Karpas-422 (cell line): ENCODE results near the gene GPR32. TPM values are rescaled to one million over a fixed set of nuclear protein-coding genes. Genes with fewer than 3 reads are reported as not detected.
"Not testable (repeated sequence)": the region's sequence is repeated elsewhere in the genome, so short reads cannot be mapped to it uniquely, and the experiment has no call there.

Experiments
- DNase-seq: peaks from one replicate; pipeline ENCODE4 v3.0.0-alpha.2; 2015
- H2AFZ ChIP-seq: fragments of 200-600 bp; sonication (generic); 2 replicates; pipeline ENCODE4 v1.6.1; 2014; ENCODE audit warnings: antibody characterized with exemption, low read length, mixed read lengths
- H3K27ac ChIP-seq: fragments of 200-600 bp; sonication (generic); 2 replicates; pipeline ENCODE4 v1.5.1; 2014; ENCODE audit warnings: mild to moderate bottlenecking, low read length, moderate library complexity
- H3K27me3 ChIP-seq: fragments of 200-600 bp; sonication (generic); 2 replicates; pipeline ENCODE4 v1.6.1; 2014; ENCODE audit warnings: low read length, mixed read lengths
- H3K36me3 ChIP-seq: fragments of 200-600 bp; sonication (generic); 2 replicates; pipeline ENCODE4 v1.6.1; 2014; ENCODE audit warnings: low read length, mixed read lengths; ENCODE audit not compliant: insufficient read depth
- H3K4me1 ChIP-seq: fragments of 200-600 bp; sonication (generic); 2 replicates; pipeline ENCODE4 v1.6.1; 2014; ENCODE audit warnings: mild to moderate bottlenecking, low read length, mixed read lengths
- H3K4me2 ChIP-seq: fragments of 200-600 bp; sonication (generic); 2 replicates; pipeline ENCODE4 v1.6.1; 2014; ENCODE audit warnings: low read length, low read depth, mild to moderate bottlenecking; ENCODE audit not compliant: poor library complexity, severe bottlenecking
- H3K4me3 ChIP-seq: fragments of 200-600 bp; sonication (generic); 2 replicates; pipeline ENCODE4 v1.5.1; 2014; ENCODE audit warnings: mild to moderate bottlenecking, antibody characterized with exemption, low read length, mixed read lengths
- H3K79me2 ChIP-seq: fragments of 200-600 bp; sonication (generic); 2 replicates; pipeline ENCODE4 v1.6.1; 2014; ENCODE audit warnings: mild to moderate bottlenecking, low read length, mixed read lengths
- H3K9ac ChIP-seq: fragments of 200-600 bp; sonication (generic); 2 replicates; pipeline ENCODE4 v1.6.0; 2014; ENCODE audit warnings: low read length
- H3K9me2 ChIP-seq: fragments of 200-600 bp; sonication (generic), shearing (Covaris generic); replicated peaks from 2 replicates; pipeline ENCODE4 v1.6.0; 2014; ENCODE audit warnings: mild to moderate bottlenecking, low read length, moderate library complexity; ENCODE audit not compliant: insufficient read depth
- H3K9me3 ChIP-seq: fragments of 300-700, 200-600 bp; sonication (generic); 2 replicates; pipeline ENCODE4 v1.6.1; 2014; ENCODE audit warnings: low read length, mixed read lengths
- H4K20me1 ChIP-seq: fragments of 200-600 bp; sonication (generic); 2 replicates; pipeline ENCODE4 v1.6.1; 2014; ENCODE audit warnings: mild to moderate bottlenecking, antibody characterized with exemption, low read length, low read depth; ENCODE audit not compliant: insufficient read depth
- total RNA-seq: library from RNA; depleted of rRNA; stranded (reverse); fragments of >200 nt; shearing (Covaris generic); gene quantifications from 2 replicates; pipeline ENCODE4 v1.2.3, GENCODE V29; 2014; ENCODE audit warnings: low replicate concordance

GPR32 gene
- total RNA-seq, 1 experiment from 2014 or later = not detected

DNA sequence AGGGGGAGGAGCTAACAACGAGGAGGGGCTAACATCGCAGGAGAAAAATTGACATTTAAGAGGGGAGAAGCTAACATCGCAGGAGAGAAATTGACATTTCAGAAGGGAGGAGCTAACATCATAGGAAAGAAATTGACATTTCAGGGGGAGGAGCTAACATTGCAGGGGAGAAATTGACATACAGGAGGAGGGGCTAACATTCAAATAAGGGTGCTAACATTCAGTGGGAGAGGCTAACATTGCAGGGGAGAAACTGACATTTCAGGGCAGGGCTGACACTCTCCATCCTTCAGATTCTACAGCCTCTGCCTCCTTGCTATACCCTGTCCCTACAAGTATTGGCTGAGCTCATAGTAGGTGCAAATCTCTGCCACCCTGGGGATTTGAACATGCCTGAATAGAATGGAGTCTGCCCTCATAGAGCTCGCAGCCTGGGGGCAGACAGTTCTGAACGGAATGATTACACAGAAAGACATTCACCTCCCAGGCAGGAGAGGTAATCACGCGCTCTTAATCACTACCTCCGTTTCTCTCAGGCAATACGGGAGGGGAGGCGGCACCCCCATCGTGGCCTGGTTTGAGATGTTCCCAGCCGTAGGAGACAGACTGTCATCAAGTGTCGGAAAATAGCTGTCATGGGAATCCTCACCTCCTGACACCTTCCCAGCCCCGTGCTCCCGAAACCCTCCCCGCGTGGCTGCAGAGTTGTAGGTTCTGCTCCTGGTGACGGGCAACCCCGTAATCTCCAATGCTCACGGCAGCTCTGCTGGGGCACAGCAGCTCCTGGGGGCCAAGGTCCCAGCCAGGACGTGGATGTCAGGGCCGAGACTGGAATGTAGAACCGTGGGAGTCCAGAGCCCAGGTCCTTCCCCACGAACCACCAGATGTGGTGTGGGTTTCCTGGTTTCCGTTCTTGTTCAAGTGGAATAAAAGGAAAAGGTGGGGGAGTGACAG, 9.5 kb downstream of the GPR32 start:
- Histone ChIP-seq H3K9ac (no peak overlapping the region), H3K4me1 (no peaks in the 10 kb centered on the region), H3K36me3 (no peaks in the 10 kb centered on the region), H3K27me3 (no peaks in the 10 kb centered on the region), H3K4me3 (no peak overlapping the region), H3K27ac (no peak overlapping the region), H2AFZ (no peak overlapping the region), H3K4me2 (no peak overlapping the region), H3K79me2 (no peaks in the 10 kb centered on the region), H3K9me2 (no peaks in the 10 kb centered on the region), H3K9me3 (no peaks in the 10 kb centered on the region), H4K20me1 (0 out of 2 replicates have a peak, but pooled peaks cover 6% of the 10 kb centered on the region)
- DNase-seq = no peak

DNA sequence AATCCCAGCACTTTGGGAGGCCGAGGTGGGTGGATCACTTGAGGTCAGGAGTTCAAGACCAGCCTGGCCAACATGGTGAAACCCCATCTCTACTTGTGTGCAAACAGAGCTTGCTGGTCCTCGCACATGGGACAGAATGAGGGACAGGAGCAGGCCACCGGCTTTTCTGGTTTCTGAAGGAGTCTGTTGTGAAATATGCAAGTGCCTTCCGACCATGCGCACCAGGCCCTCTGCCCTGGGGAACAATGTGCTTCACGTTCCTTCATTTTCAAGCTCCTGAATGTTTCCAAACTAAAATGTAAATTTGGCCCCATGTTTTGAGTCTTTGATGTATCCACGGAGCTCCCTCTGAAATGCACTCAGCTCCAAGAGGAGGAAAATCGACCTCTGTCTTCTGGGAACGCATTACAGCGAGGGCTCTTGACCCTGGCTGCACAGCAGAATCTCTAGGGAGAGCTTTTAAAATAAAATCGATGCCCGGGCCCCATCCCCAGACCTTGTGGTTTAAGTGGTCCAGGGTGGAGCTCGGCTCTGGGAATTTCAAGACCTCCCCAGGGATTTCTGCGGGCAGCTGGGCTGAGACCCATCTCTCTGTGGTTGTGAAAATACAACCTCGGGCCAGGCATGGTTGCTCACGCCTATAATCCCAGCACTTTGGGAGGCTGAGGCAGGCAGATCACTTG, 10.6 kb downstream of the GPR32 start:
- no peak overlapping the region for H3K4me3 ChIP-seq
- H3K27me3 ChIP-seq = no peaks in the 10 kb centered on the region
- DNase-seq = no peak
- no peaks in the 10 kb centered on the region for H3K4me1 ChIP-seq
- no peak overlapping the region for H3K4me2 ChIP-seq
- no peaks in the 10 kb centered on the region for H3K9me2 ChIP-seq
- no peaks in the 10 kb centered on the region for H3K36me3 ChIP-seq
- no peaks in the 10 kb centered on the region for H3K9me3 ChIP-seq
- H4K20me1 ChIP-seq = 0 out of 2 replicates have a peak, but pooled peaks cover 6% of the 10 kb centered on the region
- no peak overlapping the region for H2AFZ ChIP-seq
- H3K79me2 ChIP-seq = no peaks in the 10 kb centered on the region
- no peak overlapping the region for H3K9ac ChIP-seq
- H3K27ac ChIP-seq = no peak overlapping the region

DNA sequence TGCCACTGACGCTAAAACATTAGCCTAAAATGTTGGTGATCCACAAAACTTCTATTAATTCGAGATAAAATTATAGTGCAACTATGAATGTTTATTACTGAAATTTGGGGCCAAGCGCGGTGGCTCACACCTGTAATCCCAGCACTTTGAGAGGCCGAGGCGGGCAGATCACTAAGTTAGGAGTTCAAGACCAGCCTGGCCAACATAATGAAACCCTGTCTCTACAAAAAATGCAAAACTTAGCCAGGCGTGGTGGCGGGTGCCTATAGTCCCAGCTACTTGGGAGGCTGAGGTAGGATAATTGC, 13.5 kb downstream of the GPR32 start:
- not testable (repeated sequence) for H3K4me3 ChIP-seq, DNase-seq, H3K9ac ChIP-seq, H3K27ac ChIP-seq, H3K4me1 ChIP-seq, H2AFZ ChIP-seq, H3K79me2 ChIP-seq, H3K27me3 ChIP-seq, H3K9me3 ChIP-seq, H3K4me2 ChIP-seq, H3K36me3 ChIP-seq, H3K9me2 ChIP-seq, H4K20me1 ChIP-seq

DNA sequence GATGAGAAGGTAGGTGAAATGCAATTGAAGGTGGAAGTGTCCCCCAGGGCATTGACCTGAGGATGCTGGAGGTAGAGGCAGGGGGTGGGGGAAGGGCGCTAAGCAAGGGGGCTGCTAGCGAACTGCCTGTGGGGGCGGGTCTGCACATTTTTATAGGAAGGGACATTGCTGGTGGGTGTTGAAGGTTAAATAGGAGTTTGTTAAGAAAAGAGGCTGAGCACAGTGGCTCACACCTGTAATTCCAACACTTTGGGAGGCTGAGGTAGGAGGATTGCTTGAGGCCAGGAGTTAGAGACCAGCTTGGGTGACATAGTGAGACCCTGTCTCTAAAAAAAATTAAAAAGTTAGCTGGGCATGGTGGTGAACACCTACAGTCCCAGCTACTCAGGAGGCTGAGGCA, 14.4 kb downstream of the GPR32 start:
- H3K27me3 ChIP-seq = no peaks in the 10 kb centered on the region
- H3K4me3 ChIP-seq = no peak overlapping the region
- no peak for DNase-seq
- no peaks in the 10 kb centered on the region for H4K20me1 ChIP-seq
- no peak overlapping the region for H3K27ac ChIP-seq
- no peak overlapping the region for H3K4me2 ChIP-seq
- H3K4me1 ChIP-seq = no peaks in the 10 kb centered on the region
- H2AFZ ChIP-seq = no peak overlapping the region
- H3K79me2 ChIP-seq = no peaks in the 10 kb centered on the region
- no peaks in the 10 kb centered on the region for H3K36me3 ChIP-seq
- no peaks in the 10 kb centered on the region for H3K9me2 ChIP-seq
- no peak overlapping the region for H3K9ac ChIP-seq
- H3K9me3 ChIP-seq = no peaks in the 10 kb centered on the region

DNA sequence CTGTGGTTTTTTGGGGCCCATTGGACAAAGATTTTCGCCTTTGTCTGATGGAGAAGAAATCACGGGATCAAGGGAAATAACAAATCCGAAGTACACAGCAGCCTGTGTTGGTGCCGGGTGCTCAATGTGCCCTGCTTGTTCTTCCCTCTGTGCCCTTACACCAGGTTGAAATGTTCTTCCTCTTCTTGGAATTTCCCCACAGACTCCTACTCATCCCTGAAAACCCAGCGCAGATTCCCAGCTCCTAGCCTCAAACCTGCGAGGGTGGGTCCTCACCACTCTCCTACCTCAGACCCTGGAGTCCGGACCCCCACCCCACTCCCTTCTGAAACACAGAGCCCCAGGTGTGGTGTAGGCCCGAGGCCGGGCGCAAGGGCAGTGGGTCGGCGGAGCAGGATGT, 15.1 kb downstream of the GPR32 start:
- H3K27me3 ChIP-seq = no peaks in the 10 kb centered on the region
- no peaks in the 10 kb centered on the region for H3K9me2 ChIP-seq
- H3K4me1 ChIP-seq = no peaks in the 10 kb centered on the region
- no peak overlapping the region for H3K4me2 ChIP-seq
- no peak for DNase-seq
- no peak overlapping the region for H2AFZ ChIP-seq
- H3K79me2 ChIP-seq = no peaks in the 10 kb centered on the region
- no peaks in the 10 kb centered on the region for H3K9me3 ChIP-seq
- H3K9ac ChIP-seq = no peak overlapping the region
- no peaks in the 10 kb centered on the region for H3K36me3 ChIP-seq
- H3K4me3 ChIP-seq = no peak overlapping the region
- no peak overlapping the region for H3K27ac ChIP-seq
- H4K20me1 ChIP-seq = no peaks in the 10 kb centered on the region

DNA sequence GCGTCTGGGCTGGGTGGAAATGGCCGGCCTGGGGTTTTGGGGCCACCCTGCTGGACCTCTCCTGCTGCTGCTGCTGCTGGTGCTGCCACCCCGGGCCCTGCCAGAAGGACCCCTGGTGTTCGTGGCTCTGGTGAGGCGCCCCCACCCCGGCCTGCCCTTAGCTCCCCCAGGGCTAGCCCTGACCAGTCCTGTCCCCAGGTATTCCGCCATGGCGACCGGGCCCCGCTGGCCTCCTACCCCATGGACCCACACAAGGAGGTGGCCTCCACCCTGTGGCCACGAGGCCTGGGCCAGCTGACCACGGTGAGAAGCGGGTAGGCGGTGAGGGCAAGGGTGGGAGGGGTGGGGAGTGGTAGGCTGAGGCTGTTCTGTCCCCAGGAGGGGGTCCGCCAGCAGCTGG, 20.1 kb downstream of the GPR32 start, which contains the start of gene ACP4:
TSS of gene ACP4 (plus strand) at position 20 of the 400 bp plus-strand sequence. CDS start at position 20, 0 bp downstream.
- Histone ChIP-seq H3K4me2 (no peak within 1 kb of the TSS), H3K4me1 (no peaks in the 10 kb centered on the region), H2AFZ (no peak within 1 kb of the TSS), H4K20me1 (no peaks in the 10 kb centered on the region), H3K27ac (no peak within 1 kb of the TSS), H3K79me2 (no peaks in the 10 kb centered on the region), H3K9ac (no peak within 1 kb of the TSS), H3K9me3 (no peaks in the 10 kb centered on the region), H3K27me3 (no peaks in the 10 kb centered on the region), H3K9me2 (no peaks in the 10 kb centered on the region), H3K4me3 (no peak within 1 kb of the TSS), H3K36me3 (no peaks in the 10 kb centered on the region)
- DNase-seq = no peak

DNA sequence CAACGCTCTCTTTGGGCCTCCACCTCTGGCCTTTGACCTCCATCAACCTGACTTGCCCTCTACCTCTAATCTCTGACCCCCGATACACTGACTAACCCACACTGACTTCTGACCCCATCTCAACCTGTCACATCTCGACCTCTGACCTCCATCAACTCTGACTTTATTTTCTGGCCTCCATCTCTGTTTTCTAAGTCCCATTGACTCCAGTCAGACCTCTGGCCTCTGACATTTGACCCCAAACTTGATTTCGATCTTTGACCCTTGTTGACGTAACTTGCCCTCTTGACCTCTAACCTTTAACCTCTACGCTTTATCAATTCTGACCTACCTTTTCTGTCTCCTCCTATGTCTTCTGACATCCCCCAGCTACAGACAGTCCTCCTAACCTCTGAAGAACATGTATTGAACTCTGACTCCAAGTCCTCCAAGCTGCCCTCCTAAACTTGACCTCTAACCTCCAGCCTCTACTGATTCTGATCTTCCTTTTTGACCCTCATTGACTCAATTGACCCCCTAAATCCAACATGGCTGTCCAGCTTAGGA, 20.7 kb downstream of the GPR32 start:
- no peak overlapping the region for H3K4me2 ChIP-seq
- H4K20me1 ChIP-seq = peaks cover 6% of the 10 kb centered on the region
- H3K9me2 ChIP-seq = no peaks in the 10 kb centered on the region

DNA sequence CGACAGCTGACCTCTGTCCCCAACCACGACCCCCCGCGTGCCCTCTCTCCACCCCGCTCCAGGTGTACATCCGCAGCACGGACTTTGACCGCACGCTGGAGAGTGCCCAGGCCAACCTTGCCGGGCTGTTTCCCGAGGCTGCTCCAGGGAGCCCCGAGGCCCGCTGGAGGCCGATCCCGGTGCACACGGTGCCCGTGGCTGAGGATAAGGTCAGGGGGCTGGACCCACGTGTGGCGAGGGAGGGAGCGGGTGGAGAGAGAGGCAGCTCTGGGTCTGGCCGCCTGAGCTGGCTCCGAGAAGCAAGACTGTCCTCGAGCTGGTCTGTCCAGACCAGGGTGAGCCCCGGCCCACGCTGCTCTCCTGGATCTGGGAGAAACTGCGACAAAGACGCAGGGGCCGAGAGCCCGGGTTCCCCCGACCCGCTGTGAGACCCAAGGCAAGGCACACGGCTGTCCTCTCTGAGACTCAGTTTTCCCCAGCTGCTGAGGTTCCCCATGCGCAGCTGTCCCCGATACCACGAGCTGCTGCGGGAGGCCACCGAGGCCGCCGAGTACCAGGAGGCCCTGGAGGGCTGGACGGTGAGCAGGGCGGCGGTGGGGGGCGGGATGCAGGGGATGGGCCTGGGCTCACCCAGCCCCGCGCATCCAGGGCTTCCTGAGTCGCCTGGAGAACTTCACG, 21.5 kb downstream of the GPR32 start:
- no peak overlapping the region for H2AFZ ChIP-seq
- DNase-seq = no peak
- H4K20me1 ChIP-seq = peaks cover 13% of the 10 kb centered on the region
- no peaks in the 10 kb centered on the region for H3K79me2 ChIP-seq
- no peaks in the 10 kb centered on the region for H3K9me3 ChIP-seq
- no peaks in the 10 kb centered on the region for H3K9me2 ChIP-seq
- 0 out of 2 replicates have a peak, but pooled peaks cover 3% of the 10 kb centered on the region for H3K4me1 ChIP-seq
- no peaks in the 10 kb centered on the region for H3K27me3 ChIP-seq
- no peak overlapping the region for H3K4me3 ChIP-seq
- no peak overlapping the region for H3K4me2 ChIP-seq
- H3K9ac ChIP-seq = no peak overlapping the region
- 0 out of 2 replicates have a peak, but pooled peaks cover 1% of the 10 kb centered on the region for H3K36me3 ChIP-seq
- H3K27ac ChIP-seq = no peak overlapping the region

More for the DNA sequence above, 20.7 kb downstream of the GPR32 start:
- no peak for DNase-seq
- Histone ChIP-seq H3K79me2 (no peaks in the 10 kb centered on the region), H3K36me3 (no peaks in the 10 kb centered on the region), H3K9ac (no peak overlapping the region), H3K4me3 (no peak overlapping the region), H3K27ac (no peak overlapping the region), H3K9me3 (no peaks in the 10 kb centered on the region), H3K4me1 (no peaks in the 10 kb centered on the region), H2AFZ (no peak overlapping the region), H3K27me3 (no peaks in the 10 kb centered on the region)
